ENCODE data around the gene EFCAB14.
A peak's percentile ranks its signal among the peaks of the same experiment; 100 is the strongest.
"Not testable (repeated sequence)": the region's sequence is repeated elsewhere in the genome, so short reads cannot be mapped to it uniquely, and the experiment has no call there.

The EFCAB14 gene

GRCh38 chr1:46682064-46682463 lies 36.9 kb downstream of the EFCAB14 start:
- DNase-seq = no peak

GRCh38 chr1:46681333-46682034 lies 37.4 kb downstream of the EFCAB14 start:
- no peak for DNase-seq

DNA sequence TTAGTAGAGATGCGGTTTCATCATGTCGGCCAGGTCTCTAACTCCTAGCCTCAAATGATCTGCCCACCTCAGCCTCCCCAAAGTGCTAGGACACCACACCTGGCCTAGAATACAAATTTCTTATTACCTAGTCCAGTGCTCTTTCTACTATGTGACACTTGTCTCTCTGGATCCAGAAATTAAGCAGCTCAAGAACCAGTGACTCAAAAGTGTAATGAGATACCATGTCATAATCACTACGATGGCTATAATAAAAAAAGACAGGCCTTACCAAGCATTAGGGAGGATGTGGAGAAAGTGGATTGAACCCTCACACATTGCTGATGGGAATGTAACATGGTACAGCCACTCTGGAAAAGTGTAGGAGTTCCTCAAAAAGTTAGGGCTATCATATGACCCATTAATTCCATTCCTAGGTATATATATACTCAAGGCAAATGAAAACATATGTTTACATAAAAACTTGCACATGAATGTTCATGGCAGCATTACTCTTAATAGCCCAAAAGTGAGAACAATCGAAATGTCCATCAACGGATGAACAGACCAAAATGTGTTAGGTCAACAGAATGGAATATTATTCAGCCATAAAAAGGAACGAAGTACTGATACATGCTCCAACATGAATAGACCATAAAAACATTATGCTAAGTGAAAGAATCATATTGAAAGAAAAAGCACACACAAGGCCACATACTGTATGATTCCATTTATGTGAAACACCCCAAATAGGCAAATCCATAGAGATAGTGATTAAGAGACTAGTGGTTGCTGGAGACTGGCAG lies 38.9 kb downstream of the EFCAB14 start:
- DNase-seq = no peak

DNA sequence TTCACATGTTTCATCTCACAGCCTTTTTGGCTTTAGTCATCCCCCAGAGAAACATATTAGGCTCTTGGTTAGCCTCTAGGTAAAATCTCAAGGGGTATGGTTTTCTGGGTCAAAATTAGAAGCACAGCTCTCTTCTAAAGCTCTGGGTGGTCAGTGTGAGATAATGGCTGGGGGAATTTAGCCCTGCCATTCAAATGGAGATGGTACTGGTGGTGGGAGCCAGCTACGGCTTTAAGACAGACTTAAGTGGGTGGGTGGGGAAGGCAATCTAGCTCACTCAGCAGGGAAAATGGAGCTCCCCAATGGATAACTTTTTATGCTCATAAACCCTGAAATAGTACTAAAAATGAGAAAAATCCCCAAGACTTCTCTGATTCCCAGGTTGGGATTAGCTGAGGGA lies 41.6 kb downstream of the EFCAB14 start:
- no peak for DNase-seq

DNA sequence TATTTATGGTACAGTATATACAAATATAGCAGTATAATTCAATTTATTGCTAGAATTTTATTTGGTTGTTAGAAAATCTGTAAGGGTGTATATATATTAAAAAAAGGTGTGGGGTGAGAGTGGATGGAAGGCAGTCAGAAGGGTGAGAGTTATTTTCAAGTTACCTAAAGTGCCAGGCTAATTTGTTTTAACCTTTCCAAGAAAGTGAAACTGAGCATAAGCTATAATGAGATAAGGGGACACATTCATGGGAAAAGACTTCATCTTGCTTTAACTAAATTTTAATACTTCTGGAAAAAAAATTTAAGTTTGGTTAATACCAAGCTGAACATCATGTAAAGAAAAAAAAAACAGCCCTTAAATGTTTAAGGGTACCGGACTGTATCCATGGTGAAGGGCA lies 42.4 kb downstream of the EFCAB14 start:
- DNase-seq = no peak

DNA sequence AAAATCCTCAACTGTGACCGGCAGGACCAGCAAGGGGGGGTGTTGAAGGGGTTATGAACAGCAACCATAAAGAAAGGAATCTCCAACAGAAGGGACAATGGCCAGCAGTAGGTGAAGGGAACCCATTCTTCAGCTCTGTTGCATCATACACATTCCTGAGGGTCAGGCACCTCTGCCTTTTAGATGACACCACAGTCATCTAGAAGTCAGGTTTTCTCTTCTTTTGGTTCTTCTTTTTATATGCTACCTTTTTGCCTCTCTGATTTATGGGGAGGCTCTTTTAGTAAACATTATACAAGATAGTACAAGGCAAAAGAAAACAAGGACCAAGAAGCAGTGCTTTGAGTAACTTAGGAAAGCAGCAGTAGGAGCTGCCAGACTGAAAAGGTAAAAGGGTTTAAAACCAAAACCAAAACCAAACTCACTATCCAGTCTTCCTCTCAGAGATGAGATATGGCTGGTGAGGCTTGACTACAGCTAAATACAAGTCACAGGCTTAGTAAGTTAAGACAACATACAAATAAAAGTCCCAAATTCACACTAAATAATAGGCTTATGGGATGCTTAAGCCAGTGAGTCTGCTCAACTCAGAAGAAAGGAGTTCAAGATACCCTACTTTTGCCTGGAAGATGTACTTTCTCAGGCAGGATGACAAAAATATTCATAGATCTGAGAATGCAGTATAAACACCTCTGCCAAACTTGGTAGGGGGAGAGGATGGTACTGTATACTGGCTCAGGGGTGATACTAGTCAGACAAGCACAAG lies 43.2 kb downstream of the EFCAB14 start:
- DNase-seq = no peak

- no peak for DNase-seq
Measured at GRCh38 chr1:46673749-46674182, 45.1 kb downstream of the EFCAB14 start.

GRCh38 chr1:46672696-46673095 lies 46.2 kb downstream of the EFCAB14 start:
- DNase-seq = no peak

DNA sequence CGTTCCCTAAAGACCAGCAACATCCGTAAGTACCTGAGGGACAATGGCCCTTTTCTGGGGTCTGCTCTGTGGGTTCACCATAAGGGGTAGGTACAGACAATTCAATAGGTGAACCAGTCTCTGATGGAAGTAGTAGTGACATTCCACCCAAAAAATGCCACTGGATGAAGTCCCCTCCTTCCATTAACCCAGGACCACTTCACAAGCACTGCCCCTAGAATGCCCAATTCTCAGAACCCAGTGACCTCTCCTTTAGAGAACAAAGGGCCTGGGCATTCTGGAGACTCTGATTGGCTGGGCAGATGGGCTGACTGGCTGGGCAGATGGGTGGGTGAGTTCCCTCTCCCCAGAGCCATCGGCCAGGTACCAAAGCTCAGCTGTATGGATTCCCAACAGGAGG lies 47.4 kb downstream of the EFCAB14 start, which contains the start of gene TEX38:
TSS of gene TEX38 (plus strand) at position 301 of the 400 bp plus-strand sequence. CDS start at position 382, 81 bp downstream.
- DNase-seq = no peak

- DNase-seq = no peak
Measured at GRCh38 chr1:46670134-46670533, 48.8 kb downstream of the EFCAB14 start.

DNA sequence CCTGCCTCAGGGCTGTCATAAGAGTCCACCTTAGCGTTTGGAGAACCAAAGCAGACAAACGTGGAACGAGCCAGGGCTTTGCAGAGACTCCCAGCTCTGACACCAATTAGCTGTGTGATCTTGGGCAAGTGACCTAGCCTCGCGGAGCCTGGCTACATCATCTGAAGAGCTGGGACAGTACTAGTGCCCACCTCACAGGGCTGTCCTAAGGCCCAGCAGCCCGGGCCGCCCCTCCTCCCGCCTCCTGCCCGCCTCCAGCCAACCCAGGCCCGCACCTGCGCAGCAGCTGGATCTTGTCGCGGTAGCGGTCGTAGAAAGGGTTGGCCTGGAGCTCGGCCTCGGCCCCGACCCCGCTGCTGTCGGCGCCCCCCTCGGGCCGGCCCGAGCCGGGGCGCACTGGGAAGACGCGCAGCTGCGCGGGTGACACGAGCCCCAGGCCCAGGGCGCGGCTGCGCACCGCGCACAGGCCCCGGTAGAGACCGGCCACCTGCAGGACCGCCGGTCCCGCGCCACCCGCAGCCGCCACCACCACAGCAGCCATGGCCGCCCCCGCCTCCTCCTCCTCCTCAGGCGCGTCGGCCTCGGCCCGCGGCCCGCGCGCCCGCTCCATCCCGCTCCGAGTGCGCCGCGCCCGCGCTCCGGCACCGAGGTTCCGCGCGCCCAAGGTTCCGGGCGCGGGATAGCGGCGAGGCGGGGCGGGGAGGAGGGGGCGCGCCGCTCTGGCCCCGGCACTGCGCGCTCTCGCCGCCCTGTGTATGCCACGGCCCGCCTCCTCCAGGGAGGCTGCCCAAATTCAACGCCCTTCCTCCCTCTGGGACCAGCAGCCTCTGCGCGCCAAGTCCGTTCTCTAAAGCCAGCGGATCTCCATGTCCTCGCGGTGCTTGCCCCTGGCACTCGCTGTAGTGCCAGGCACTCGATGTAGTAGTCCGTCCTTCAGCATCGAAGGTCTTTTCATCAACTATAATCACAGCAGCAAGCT lies 50.8 kb downstream of the EFCAB14 start, which contains the start of gene ATPAF1:
TSS of gene ATPAF1 (minus strand) at position 583 of the 979 bp plus-strand sequence. CDS start at position 541, 42 bp downstream.
- DNase-seq = peak; percentile 63

- no peak for DNase-seq
Measured at GRCh38 chr1:46665983-46666382, 52.9 kb downstream of the EFCAB14 start.

- DNase-seq = not testable (repeated sequence)
Measured at GRCh38 chr1:46662919-46663318, 56.0 kb downstream of the EFCAB14 start.

- not testable (repeated sequence) for DNase-seq
Measured at GRCh38 chr1:46660116-46660515, 58.8 kb downstream of the EFCAB14 start.

GRCh38 chr1:46659307-46659870 lies 59.5 kb downstream of the EFCAB14 start:
- DNase-seq = no peak

DNA sequence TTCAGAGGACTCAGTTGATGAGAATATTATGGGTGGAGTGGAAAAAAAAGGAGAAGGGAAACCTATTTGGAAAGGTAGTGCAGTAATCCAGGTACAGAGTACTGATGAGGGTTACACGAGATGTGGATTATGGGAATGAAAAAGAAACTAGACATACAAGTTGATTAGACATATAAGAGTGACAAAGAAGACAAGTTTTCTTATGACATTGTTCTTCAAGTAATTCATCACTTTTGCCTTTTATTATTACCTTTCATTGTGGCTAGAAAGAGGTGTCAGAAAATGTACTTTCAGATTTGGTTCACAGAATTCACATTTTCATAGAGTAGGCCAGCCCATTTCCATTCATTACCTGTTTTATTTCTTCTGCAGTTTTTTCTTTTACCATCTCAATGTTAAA lies 61.1 kb downstream of the EFCAB14 start:
- no peak for DNase-seq

GRCh38 chr1:46656643-46657042 lies 62.3 kb downstream of the EFCAB14 start:
- no peak for DNase-seq

DNA sequence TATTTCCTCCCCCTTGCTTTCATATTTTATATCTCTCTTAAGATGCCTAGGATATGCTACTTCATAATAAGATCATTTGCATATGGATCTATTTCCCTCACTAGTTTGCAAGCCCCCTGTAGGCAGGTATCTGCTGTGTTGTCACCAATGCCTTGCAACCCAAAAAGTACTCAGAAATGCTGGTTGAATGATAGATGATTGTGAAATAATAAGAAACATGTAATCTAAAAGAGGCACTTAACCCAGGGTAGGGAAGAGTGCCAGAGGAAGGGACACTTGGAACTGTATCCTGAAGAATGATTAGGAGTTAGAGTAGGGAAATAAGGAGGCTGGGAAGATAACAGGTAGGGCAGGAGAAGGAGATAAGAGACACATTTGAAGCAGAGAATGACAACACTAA lies 63.1 kb downstream of the EFCAB14 start:
- no peak for DNase-seq

DNA sequence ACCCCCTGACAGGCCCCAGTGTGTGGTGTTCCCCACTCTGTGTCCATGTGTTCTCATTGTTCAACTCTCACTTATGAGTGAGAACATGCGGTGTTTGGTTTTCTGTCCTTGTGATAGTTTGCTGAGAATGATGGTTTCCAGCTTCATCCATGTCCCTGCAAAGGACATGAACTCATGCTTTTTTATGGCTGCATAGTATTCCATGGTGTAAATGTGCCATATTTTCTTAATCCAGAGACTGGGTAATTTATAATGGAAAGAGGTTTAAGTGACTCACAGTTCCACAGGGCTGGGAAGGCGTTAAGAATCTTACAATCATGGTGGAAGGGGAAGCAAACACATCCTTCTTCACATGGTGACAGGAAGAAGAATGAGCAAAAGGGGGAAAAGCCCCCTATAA lies 64.2 kb downstream of the EFCAB14 start:
- DNase-seq = not testable (repeated sequence)

DNA sequence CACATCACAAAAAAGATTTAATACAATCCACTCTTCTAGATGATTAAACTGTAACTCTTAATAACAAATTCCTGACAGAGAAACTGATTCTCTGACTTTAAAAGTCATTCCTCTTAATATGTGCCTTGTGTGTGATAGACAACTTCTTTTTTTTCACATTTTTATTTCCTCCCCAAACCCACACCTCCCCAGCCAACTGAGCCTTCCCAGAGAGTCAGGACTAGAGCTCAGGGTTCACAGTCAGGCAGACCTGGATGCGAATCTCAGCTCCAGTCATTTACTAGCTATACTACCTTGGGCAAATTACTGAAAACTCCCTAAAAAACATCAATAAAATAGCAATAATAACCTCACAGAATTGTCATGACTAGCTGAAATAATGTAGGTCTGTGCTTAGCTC lies 64.9 kb downstream of the EFCAB14 start:
- DNase-seq = no peak

DNA sequence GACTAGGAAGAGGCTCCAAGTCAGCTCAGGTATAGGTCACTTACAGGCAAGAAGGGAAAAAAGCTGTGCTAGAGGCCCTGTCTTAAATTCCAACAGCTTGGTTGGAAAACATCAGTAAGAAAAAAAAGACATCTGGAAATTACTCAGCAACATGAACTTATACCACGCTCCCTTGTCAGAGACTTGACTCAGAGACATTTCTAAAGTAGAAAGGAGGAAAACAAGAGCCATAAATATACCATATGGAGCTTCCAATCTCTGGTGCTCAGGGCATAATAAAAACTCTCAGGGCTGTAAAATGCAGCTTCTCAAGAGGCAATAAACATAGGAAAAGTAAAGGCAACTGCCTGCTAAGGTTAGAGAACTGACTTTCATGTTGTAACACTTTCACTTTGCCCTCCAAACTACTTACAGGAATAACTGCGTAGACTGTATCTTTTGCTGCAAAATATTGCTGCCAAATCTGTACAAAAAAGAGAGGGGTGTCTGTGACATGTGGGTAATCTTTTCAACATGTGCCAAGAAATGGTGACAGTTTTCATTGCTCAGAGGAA lies 65.4 kb downstream of the EFCAB14 start:
- DNase-seq = no peak
